Fibroblast of lung (primary cell): ENCODE results near the gene CIZ1.

Experiments used
- CTCF ChIP-seq, 2 donors: IDR thresholded peaks in 1 of 2; conservative IDR thresholded peaks in 1 of 2; 1 replicate in 1 of 2; 2 replicates in 1 of 2; pipeline ENCODE4 v1.5.1; 2011 to 2012; ENCODE audit warnings: low read length in 2 of 2, control low read depth in 1 of 2, inconsistent platforms in 1 of 2, low read depth in 1 of 2, mild to moderate bottlenecking in 1 of 2
- EZH2 ChIP-seq: IDR thresholded peaks from 2 replicates; pipeline ENCODE4 v1.5.1; 2012; ENCODE audit warnings: low read length, control low read depth, mild to moderate bottlenecking; ENCODE audit errors: missing control alignments

GRCh38 chr9:128127568-128127989 is 63.8 kb downstream of the CIZ1 start, which contains the start of gene PTGES2:
- TF ChIP-seq CTCF (conservative IDR thresholded peaks at IDR 0.05 in 1 of 2, IDR thresholded peaks at IDR 0.05 in 1 of 2; ENCODE audit: low read depth in 1 of 2, low read length in 2 of 2) (no peak), EZH2 (no peak)
